HG03432 (cell line): ENCODE results near the gene ARMC8.

Experiments used
- ATAC-seq: cut with Tn5 transposase; IDR thresholded peaks from one replicate; pipeline ENCODE4 v1.9.1; 2021; ENCODE audit warnings: mild to moderate bottlenecking, moderate library complexity; ENCODE audit not compliant: unreplicated experiment

ARMC8 gene

GRCh38 chr3:138340511-138340910 lies 153.4 kb downstream of the ARMC8 start:
- no peak for ATAC-seq

- no peak for ATAC-seq
Observed at GRCh38 chr3:138344754-138345153, 157.7 kb downstream of the ARMC8 start.
